GM12874 (cell line): Measurements from ENCODE around the gene KLK3.

Experiments
- CTCF ChIP-seq: IDR thresholded peaks from 2 replicates; pipeline ENCODE4 v1.5.1; 2011; ENCODE audit warnings: low read depth, mild to moderate bottlenecking, control low read depth, low read length, moderate library complexity; ENCODE audit not compliant: insufficient read depth

The KLK3 gene

GRCh38 chr19:50839712-50840655 lies 14.7 kb upstream of the KLK3 start:
- no peak for TF ChIP-seq CTCF

DNA sequence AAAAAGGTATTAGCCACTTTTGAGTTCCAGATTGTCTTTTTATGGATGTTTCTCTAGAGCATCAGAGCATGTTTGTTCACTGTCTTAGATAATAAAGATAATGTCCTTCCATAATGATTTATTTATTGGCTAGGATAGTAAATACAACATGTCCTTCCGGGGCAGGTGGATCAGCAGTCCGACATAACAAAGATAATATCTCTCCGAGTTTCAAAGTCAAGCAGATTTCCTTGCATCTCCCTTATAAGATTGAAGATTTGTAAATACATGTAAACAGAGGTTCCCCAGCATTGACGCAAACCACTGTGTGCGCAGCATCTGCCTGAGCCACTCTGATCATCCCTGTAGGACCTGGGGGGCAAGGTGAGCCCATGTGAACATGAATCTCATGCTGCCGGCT lies 12.6 kb upstream of the KLK3 start:
- no peak for TF ChIP-seq CTCF

GRCh38 chr19:50843205-50843604 lies 11.5 kb upstream of the KLK3 start:
- no peak for TF ChIP-seq CTCF

- no peak for TF ChIP-seq CTCF
These were observed 11.0 kb upstream of the KLK3 start for GRCh38 chr19:50843701-50844221.

DNA sequence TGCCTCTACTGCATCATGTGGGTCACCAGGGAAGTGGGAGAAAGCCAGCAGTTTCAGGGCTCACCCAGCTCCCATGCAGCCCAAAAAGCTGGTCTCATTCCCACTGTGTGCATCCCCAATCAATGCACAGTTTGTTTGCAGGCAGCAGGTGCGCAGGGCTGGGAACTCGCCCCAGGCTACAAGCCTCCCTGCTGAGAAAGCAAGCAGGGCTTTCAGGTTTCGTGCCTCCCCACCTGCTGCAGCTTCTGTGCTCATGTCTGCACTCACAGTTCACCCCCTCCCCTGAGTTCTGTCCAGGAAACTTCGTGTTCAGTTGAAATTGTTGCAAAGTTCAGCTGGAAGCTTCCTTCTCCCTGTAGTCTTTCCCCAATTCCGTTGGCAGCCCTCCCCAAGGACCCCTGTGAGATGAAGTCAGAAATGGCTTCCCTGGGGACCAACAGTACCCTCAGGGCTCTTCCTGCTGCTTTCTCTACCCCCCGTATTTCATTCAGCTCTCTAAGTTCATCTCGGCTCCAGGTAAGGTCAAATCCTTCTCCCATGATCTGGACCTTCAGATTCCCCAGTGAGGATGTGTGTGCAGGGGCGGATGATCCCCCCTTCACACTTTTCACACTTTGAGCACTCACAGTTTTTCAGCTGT lies 10.3 kb upstream of the KLK3 start:
- TF ChIP-seq CTCF, result no peak

DNA sequence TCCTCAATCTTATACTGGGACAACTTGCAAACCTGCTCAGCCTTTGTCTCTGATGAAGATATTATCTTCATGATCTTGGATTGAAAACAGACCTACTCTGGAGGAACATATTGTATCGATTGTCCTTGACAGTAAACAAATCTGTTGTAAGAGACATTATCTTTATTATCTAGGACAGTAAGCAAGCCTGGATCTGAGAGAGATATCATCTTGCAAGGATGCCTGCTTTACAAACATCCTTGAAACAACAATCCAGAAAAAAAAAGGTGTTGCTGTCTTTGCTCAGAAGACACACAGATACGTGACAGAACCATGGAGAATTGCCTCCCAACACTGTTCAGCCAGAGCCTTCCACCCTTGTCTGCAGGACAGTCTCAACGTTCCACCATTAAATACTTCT lies 4.0 kb upstream of the KLK3 start:
- TF ChIP-seq CTCF, result no peak

GRCh38 chr19:50851620-50852019 lies 3.1 kb upstream of the KLK3 start:
- TF ChIP-seq CTCF, result no peak
